NCI-H1105 treated with DMSO at 0.1 percent for 48 hours (cell line): ENCODE measurements around the gene RADIL.
A peak's percentile ranks its signal among the peaks of the same experiment; 100 is the strongest.
"Not testable (repeated sequence)": the region's sequence is repeated elsewhere in the genome, so short reads cannot be mapped to it uniquely, and the experiment has no call there.

ENCODE experiments used
- DNase-seq: peaks from one replicate; lab custom pipeline; 2025; lab: John Stamatoyannopoulos, UW

RADIL gene, protein sequence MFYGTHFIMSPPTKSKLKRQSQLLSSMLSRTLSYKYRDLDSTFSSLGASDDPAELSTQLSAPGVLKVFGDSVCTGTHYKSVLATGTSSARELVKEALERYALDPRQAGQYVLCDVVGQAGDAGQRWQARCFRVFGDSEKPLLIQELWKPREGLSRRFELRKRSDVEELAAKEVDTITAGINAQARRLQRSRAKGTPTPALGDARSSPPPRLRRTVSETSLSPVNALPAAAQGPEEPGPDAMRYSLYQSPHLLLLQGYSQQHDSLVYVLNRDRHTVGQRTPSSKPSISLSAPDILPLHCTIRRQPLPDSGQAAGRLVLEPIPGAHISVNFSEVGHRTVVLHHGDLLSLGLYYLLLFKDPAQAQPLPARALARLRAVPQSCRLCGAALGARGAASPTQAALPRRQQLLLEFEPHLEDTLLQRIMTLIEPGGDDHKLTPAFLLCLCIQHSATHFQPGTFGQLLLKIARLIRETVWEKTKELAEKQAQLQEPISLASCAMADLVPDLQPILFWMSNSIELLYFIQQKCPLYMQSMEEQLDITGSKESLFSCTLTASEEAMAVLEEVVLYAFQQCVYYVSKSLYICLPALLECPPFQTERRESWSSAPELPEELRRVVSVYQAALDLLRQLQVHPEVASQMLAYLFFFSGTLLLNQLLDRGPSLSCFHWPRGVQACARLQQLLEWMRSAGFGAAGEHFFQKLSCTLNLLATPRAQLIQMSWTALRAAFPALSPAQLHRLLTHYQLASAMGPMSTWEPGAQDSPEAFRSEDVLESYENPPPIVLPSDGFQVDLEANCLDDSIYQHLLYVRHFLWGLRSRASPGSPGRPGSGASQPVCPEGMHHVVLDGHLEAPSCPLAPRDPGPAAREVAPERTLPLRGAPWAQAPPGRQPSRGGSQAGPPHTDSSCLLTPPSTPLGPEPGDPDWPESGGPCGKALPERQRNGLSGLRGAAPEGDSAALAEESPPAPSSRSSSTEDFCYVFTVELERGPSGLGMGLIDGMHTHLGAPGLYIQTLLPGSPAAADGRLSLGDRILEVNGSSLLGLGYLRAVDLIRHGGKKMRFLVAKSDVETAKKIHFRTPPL

DNA sequence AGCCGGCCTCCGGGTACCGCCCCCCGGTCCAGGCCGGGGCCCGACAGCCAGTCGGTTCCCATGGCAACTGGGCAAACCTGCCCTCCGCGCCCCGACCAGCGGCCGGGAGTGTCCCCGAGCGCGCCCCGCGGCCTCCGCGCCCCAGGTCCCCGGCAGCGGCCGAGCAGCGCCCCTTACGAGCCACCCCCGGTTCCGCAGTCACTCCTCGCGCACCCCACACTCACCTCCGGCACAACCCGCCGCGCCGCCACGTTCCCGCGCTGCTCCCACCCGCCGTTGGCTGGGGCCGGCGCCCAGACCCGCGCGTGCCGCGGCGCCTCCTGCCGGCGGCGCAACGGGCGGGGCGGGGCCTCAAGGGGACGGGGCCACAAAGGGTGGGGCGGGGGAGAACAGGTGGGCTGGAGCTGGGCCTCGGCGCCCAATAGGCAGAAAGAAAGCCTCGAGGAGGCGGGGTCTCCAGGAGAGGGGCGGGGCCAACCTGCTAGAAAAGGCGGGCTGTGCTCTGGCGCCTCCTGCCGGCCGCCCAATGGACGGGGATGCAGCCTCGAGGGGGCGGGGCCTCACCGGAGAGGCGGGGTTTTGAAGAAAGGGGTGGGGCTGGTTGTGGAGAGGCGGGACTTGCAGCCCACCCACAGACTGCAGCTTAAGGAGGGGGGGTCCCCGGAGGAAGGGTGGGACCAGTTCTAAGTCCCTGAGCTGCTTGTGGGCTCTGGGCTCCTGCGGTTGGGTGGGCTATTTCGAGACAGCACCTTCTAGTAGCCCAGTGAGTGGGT, at the start of gene RADIL:
Gene RADIL (minus strand): TSS at position 345 of the 773 bp plus-strand sequence. CDS start 5,577 bp downstream, outside the sequence.
- peak; percentile 82 for DNase-seq

DNA sequence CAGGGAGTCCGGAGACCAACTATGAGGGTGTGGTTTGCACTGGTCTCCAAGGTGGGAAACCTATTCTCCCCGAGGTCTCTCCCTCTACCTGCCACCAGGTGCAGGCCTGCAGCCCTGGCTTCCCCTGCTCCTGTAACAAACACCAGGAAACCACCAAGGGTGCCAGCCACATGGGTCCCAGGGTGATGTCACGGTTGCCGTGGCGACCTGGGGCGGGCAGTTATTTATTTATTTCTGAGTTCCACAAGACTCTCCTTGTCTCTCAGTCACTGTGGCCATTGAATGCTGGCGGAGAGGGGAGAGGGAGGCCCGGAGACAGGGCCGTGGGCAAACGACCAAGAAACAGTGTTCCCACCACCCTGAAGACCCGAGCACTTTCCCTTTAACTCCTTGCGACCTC, 48.4 kb upstream of the RADIL start:
- DNase-seq, result peak; percentile 26

DNA sequence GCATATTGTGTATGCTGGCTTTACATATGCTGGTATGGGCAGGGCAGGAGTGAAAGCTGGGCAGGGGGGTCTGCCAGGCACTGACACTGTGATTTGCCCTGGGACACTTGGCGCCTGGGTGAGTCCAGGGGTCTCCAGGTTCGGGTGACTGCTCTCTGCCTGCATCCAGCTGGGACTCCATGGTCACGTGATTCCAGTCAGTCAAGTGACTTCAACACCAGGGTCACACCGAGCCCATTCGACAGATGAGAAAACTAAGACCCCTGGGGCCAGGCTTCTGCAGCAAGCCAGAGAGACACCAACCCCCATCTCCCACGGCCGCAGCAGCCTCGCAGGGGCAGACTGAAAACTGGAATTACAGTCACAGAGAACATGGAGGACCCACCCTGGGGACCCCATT, 45.5 kb upstream of the RADIL start:
- no peak for DNase-seq

DNA sequence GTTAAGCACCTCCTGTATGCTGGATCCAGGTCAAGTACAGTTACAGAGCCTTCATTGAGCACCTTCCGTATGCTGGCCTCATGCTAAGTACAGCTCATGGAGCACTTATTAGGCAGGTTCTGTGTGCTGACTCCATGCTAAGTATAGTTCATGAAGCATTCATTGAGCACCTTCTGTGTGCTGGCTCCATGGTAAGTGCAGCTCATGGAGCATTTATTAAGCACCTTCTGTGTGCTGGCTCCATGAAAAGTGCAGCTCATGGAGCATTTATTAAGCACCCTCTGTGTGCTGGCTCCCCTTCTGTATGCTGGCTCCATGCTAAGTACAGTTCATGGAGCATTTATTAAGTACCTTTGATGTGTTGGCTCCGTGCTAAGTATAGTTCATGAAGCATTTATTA, 44.9 kb upstream of the RADIL start:
- no peak for DNase-seq

DNA sequence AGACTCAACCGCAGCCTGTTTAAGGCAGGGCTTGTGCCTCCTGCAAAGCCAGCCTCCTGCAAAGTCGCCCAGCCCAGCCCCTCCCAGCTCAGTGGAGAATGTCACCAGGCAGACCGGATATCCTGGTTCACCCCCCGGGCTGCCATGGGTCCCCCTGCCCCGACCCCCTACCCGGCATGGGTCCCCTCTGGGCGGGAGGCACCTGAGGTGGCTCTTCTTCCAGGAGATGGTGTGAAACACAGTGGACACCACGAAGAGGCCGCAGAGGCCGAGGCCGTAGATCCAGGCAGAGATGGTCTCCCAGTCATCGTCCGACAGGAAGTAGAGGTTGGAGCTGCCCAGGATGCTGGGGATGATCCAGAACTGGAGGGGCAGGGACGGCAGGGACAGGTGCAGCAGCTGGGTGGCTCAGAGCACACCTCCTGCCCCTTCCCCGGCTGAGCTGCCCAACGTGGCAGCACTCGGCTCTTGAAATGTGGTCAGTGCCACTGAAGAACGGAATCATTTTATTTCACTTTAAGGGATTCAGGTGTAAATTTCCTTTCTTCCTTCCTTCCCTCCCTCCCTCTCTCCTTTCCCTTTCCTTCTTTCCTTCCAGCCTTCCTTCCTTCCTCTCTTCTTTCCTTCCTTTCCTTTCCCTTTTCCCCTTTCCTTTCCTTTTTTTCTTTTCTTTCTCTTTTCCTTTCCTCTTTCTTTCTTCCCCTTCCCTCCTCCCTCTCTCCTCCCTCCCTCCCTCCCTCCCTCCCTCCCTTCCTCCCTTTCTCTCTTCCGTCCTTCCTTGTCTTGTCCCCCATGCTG, 36.7 kb upstream of the RADIL start:
- no peak for DNase-seq

DNA sequence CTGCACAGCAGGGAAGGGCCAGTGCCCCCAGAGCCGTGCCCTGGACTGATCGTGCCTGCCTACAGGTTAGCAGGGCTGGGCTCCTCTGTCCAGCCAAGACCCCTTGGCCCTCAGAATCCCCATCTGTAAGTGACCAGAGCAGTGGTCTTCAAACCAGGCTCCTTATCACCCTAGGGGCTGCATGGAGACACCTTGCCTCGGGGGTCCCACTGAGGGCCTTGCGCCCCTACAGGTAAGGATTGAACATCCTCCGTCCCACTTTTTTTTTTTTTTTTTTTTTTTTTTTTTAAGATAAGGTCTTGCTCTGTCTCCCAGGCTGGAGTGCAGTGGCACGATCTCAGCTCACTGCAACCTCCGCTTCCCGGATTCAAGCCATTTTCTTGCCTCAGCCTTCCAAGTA, 32.6 kb upstream of the RADIL start:
- no peak for DNase-seq

DNA sequence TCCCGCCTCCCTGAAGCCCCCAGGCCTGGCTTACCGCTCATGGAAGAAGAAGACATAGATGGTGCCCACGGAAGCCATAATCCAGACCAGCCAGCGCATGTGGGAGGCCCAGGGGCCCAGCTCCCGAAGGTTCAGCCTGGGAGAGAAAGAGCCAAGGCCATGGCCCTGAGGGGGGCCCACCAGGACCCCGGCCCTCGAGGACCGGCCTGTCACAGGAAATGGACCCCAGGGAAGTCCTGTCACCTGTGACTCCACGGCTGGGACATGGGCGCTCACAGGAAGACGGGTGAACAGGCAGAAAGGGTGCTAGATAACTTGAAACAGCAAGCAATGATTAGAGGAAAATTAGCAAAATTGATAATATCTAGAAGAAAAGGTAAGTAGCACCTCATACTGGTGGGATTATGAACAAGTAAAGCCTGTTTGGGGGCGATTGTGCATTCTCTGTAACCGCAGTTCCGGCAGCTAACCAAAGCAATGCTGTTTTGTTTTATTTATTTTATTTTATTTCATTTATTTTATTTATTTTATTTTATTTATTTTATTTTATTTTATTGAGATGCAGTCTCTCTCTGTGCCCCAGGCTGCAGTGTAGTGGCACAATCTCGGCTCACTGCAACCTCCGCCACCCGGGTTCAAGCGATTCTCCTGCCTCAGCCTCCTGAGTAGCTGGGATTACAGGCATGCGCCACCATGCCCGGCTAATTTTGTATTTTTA, 27.8 kb upstream of the RADIL start:
- no peak for DNase-seq

DNA sequence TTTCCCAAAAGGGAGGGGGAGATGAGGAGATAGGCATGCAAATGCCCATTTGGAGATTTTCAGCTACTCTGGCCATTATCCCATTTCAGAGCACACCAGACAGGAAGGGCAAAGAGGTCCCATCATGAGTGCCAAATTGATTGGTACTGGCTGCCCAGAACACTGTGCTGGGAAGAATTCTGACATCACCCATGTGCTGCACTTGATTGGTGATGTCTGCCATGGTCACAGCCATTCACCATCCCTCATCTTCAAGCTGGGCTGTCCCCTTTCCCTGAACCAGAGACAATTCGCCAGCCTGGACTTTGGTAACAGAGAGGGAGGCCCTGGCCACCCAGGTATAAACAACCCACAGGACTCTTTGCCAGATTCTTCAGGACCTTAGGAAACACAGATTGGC, 23.2 kb upstream of the RADIL start:
- DNase-seq, result no peak

DNA sequence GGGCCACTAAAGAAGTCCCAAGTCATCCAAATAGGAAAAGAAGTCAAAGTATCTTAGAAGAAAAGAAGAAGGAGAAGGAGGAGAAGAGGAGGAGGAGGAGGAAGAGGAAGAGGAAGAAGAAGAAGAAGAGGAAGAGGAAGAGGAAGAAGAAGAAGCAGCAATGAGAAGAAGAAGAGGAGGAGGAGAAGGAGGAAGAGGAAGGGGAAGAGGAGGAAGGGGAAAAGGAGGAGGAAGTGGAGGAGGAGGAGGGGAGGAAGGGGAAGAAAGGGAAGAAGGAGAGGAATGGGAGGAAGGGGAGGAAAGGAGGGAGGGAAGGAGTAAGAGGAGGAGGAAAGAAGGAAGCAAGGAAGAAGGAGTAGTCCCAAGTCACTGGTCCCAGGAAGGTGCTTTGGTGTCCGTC, 21.7 kb upstream of the RADIL start:
- no peak for DNase-seq

DNA sequence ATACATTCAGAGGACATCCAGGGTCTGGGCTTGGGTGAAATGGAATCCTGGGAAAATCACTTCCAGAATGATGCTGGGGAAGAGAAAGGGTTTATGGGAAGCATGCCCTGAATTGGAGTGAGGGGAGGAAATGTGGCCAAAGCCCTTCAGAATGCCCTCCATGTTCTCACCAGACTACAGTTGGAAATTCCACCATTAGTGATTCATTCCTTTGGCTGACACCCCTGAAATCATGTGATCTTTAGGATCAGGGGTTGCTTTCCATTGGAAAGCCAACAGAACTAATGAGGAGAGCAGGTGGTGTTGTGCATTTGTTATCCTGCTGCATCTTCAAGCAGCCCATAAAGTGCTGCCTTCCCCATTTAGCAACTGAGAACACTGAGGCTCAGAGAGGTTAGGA, 20.8 kb upstream of the RADIL start:
- DNase-seq, result no peak

DNA sequence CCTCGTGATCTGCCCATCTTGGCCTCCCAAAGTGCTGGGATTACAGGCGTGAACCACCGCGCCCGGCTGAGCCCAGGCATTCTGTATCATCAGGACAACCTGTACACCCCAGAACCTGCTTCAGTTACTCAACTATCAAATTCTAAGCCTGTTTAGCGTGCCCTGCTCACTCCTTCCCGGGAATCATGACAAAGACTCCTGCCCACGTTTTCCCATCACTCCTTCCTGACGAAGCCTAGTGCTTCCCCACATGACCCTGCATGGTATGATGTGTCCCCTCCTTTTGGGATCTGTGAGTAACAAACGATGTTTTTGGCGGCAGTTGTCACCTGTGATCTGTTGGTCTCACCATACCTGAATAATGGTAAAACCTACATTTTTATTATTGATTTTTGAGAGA, 12.2 kb upstream of the RADIL start:
- no peak for DNase-seq

DNA sequence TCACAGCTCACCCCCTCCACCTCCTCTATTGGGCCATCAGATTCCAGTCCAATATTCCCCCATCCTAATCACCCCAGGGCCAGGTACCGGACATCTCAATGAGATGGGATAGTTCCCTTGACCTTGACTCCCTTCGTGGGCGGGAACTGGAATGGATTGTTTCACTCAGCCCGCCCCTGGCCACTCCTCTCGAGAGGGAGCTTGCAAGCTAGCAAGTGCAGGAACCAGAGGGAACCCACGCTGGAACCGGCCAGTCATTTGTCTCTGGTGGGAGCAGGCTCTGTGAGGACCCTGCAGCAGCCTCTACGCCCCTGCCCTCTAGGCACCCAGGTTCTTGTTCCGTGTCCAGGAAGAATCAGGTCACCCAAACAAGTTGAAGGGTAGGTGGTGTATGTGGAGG, 11.0 kb upstream of the RADIL start:
- no peak for DNase-seq

DNA sequence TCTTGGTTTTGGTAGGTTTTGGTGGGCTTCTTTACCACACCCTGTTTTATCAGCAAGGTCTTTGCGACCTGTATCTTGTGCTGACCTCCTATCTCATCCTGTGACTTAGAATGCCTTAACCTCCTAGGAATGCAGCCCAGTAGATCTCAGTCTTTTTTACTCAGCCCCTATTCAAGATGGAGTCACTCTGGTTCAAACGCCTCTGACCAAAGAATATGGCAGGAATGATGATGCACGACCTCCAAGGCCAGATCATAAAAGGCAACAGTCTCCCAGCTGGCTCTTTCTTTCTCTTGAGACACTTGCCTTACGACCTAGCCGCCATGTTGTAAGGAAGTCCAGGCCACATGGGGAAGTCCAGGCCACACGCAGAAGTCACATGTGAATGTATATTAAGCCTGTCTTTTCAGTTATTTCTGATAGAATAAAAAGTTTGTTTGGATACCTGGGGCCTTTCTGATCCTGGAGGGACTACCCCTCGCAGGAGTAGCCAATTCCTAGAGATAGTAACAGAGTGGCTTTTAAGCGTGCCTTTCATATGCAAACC, 10.5 kb upstream of the RADIL start:
- DNase-seq, result no peak

DNA sequence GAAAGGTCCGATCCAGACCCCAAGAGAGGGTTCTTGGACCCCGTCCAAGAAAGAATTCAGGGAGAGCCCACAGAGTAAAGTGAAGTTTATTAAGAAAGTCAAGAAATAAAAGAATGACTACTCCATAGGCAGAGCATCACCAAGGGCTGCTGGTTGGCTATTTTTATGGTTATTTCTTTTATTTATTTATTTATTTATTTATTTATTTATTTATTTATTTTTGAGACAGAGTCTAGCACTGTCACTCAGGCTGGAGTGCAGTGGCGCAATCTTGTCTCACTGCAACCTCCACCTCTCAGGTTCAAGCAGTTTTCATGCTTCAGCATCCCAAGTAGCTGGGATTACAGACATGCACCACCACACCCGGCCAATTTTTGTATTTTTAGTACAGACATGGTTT, 9.7 kb upstream of the RADIL start:
- not testable (repeated sequence) for DNase-seq

DNA sequence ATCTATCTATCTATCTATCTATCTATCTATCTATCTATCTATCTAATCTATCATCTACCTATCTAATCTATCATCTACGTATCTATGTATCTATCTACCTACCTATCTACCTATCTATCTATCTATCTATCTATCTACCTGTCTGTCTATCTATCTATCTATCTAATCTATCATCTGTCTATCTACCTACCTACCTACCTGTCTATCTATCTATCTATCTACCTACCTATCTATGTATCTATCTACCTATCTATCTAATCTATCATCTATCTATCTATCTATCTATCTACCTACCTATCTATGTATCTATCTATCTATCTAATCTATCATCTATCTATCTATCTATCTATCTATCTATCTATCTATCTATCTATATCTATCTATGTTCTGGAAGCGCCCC, 8.0 kb upstream of the RADIL start:
- not testable (repeated sequence) for DNase-seq

DNA sequence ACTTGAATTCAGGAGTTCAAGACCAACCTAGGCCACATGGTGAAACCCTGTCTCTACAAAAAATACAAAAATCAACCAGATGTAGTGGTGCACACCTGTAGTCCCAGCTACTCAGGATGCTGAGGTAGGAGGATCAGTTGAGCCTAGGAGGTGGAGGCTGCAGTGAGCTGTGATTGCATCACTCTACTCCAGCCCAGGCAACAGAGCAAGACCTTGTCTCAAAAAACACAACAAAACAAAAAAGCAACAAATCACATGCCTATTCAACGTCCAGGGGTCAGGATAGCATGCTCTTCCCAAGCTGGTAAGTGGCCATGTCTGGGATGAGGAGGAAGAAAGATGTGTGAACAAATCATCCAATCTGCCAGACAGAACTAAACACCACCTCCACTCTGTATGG, 6.2 kb upstream of the RADIL start:
- DNase-seq, result no peak

DNA sequence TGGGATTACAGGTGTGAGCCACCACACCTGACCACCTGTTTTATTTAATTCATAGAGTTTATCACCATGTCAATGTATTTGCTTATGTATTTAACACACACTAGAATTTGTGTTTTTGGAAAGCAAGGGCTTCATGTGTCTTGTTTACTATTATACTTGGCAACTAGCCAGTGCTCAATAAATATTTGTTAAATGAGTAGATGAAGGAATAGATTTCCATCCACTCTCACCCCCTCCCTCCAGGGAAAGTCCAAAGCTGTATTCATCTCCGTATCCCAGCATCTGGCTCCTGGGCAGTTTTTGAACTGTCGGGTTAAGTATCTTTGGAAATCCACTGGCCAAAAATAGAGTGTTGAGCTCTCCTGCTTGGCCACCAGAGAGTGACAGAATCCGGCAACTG, 4.6 kb upstream of the RADIL start:
- DNase-seq, result no peak

DNA sequence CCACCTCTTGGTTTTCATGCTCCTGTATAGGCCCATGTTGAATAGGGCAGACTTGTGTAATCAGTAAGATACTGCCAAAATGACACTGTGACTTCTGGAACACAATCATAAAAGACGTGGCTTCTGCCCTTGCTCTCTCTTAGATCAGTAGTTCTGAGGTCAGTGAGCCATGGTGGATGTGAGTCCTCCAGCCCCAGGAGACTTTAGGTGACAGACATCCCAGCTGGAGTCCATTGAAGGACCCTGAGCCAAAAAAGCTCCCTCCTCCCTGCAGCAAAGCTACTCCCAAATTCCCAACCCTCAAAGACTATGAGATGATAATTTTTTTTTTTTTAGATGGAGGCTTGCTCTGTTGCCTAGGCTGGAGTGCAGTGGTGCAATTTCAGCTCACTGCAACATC, 3.2 kb upstream of the RADIL start:
- no peak for DNase-seq

DNA sequence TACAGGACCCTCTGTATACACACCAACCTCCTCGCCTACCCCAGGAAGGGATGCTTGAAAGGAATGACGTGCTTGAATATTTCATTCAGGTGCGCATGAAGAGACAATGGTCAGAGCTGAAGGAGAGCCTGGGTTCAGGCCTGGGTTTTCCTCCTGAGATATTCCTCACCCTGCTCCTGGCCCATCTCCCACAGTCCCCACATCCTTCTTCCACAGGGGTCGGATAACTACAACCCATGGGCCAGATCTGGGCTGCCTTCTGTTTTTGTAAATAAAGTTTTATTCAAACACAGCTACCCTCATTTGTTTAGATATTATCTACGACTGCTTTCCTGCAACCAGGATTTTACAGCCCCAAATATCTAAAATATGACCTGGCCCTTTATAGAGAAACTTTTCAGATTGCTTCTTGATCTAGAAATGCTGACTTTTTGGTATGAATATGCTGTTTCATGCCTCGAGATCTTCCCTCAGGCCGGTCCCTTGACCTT, 1.8 kb upstream of the RADIL start:
- no peak for DNase-seq

DNA sequence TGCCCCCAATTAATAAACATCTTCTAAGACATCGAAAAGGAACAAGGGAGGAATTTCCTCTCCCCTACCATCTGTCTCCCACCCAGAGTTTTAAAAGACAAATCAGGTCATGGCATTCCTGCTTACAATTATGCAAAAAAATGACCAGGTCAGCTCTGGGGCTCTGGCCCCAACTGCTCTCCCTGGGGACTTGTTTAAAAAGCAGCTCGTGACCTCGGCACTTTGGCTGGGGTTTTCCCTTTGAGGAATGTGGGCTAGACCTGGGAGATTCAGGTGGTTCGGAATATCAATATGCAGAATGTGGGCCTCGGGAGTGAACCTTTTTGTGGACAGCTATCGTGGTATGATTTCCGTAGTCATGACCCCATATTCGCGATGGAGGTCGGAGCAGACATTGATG, 648 bp upstream of the RADIL start:
- no peak for DNase-seq
